Esophagus muscularis mucosa (tissue), 3 donors: Measurements from ENCODE around the gene MAPK8IP3.

Experiments
- POLR2A ChIP-seq: fragments of 450-650 bp; IDR thresholded peaks from one replicate; pipeline ENCODE4 v1.6.1; 2017; ENCODE audit warnings: antibody characterized with exemption, moderate library complexity, mild to moderate bottlenecking, low read depth
- TF ChIP-seq, protein P1 (sequence below), 3 experiments: fragments of 200-600 bp in 2 of 3; fragments of 450-650 bp in 1 of 3; sonication (generic) in 2 of 3; IDR thresholded peaks; one replicate each; pipeline ENCODE4 v1.5.1; 2017 to 2019; ENCODE audit warnings: antibody characterized with exemption in 3 of 3, mild to moderate bottlenecking in 2 of 3, moderate library complexity in 1 of 3

DNA sequence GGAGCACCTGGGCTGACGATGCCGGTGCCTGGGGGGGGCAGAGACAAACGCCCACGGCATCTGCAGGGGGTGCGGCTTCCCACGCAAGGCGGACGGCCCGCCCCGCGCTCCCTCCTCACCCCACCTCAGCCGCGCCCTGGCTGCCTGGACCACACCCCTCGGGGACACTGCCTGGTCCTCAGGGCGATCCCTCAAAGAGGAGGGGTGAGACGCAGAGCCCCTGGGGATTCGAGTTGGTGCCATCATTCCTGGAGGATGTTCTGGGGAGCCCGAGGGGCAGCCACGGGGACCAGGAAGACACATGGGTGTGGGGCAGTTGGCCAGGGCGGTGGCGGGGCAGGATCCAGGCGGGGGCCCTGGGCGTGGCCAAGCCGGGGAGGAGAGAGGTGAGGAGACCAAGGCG lies 83.6 kb downstream of the MAPK8IP3 start:
- TF ChIP-seq, protein P1, sequence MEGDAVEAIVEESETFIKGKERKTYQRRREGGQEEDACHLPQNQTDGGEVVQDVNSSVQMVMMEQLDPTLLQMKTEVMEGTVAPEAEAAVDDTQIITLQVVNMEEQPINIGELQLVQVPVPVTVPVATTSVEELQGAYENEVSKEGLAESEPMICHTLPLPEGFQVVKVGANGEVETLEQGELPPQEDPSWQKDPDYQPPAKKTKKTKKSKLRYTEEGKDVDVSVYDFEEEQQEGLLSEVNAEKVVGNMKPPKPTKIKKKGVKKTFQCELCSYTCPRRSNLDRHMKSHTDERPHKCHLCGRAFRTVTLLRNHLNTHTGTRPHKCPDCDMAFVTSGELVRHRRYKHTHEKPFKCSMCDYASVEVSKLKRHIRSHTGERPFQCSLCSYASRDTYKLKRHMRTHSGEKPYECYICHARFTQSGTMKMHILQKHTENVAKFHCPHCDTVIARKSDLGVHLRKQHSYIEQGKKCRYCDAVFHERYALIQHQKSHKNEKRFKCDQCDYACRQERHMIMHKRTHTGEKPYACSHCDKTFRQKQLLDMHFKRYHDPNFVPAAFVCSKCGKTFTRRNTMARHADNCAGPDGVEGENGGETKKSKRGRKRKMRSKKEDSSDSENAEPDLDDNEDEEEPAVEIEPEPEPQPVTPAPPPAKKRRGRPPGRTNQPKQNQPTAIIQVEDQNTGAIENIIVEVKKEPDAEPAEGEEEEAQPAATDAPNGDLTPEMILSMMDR (IDR thresholded peaks at IDR 0.05): no peak
- TF ChIP-seq POLR2A: no peak
